PC-3 (cell line): ENCODE measurements around the gene NPAS2.

Source experiments
- EZH2phosphoT487 ChIP-seq: fragments of 300-600 bp; sonication (generic); IDR thresholded peaks from 2 replicates; pipeline ENCODE4 v1.6.1; 2018; ENCODE audit warnings: mild to moderate bottlenecking, antibody characterized with exemption, low read length, borderline replicate concordance
- TF ChIP-seq, protein P1 (sequence below): fragments of 300-600 bp; sonication (generic); conservative IDR thresholded peaks from 2 replicates; pipeline ENCODE4 v1.5.1; 2017; ENCODE audit warnings: antibody characterized with exemption, low read depth, mild to moderate bottlenecking, low read length

DNA sequence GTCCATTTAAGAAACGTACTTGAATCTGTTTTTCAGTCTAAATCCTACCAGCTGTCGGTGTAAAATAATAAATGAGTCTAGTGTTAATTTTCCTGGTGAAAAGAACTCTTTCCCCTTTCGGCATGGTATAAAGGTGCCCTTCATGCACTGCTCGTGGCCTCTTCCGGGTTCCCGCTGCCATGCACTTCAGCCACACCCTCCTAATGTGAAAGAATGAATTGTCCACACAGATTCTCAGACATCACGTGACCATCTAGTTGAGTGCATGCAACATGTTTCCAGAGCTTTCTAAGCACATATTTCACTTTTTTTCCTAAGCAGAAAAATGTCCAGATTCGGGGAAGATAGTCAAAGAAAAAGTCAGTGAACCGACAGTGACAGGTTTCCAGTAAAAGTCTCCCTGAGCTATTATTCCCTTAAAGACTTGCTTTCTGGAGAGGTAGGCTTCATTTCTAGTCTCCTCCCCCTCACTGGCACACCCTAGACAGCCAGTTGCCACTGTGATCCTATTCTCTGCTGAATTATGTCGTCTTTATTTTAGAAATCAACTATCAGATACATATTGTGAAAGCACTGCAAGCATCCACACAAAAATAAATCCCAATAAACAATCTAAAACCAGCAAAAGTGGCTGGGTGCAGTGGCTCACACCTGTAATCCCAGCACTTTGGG, 116.3 kb downstream of the NPAS2 start:
- TF ChIP-seq, protein P1, sequence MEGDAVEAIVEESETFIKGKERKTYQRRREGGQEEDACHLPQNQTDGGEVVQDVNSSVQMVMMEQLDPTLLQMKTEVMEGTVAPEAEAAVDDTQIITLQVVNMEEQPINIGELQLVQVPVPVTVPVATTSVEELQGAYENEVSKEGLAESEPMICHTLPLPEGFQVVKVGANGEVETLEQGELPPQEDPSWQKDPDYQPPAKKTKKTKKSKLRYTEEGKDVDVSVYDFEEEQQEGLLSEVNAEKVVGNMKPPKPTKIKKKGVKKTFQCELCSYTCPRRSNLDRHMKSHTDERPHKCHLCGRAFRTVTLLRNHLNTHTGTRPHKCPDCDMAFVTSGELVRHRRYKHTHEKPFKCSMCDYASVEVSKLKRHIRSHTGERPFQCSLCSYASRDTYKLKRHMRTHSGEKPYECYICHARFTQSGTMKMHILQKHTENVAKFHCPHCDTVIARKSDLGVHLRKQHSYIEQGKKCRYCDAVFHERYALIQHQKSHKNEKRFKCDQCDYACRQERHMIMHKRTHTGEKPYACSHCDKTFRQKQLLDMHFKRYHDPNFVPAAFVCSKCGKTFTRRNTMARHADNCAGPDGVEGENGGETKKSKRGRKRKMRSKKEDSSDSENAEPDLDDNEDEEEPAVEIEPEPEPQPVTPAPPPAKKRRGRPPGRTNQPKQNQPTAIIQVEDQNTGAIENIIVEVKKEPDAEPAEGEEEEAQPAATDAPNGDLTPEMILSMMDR = no peak
- TF ChIP-seq EZH2phosphoT487 = no peak
